ENCODE data around the gene FURIN.
"Not testable (repeated sequence)": the region's sequence is repeated elsewhere in the genome, so short reads cannot be mapped to it uniquely, and the experiment has no call there.

FURIN gene

DNA sequence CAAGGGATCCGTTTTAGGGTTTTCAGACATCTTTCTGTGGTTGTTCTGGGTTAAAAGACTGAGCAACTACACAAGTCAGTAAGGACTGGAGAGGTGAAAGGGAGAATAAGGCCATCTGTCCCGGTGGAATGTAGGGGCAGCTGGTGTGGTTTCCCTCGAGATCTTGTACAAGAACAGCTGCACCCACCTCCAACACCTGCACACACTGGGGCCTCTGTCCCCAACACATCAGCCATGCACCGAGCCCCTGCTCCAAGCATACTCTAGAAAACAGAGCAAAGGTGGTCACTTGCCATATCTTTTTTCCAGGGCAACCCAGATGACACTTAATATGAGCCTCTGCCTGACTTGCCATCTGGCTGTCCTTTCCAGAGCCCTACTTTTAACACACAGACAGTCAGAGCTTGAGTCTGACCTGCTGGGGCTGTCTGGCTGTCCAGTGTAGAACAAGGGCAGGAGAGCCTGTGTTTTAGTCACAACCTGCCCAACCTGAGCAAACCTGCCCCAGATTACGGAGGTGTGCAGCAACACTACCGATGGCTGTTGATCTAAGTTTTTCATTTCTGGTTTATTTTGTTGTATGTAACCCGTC lies 46.9 kb downstream of the FURIN start:
- no peak for DNase-seq (ENCODE audit: low spot score)

DNA sequence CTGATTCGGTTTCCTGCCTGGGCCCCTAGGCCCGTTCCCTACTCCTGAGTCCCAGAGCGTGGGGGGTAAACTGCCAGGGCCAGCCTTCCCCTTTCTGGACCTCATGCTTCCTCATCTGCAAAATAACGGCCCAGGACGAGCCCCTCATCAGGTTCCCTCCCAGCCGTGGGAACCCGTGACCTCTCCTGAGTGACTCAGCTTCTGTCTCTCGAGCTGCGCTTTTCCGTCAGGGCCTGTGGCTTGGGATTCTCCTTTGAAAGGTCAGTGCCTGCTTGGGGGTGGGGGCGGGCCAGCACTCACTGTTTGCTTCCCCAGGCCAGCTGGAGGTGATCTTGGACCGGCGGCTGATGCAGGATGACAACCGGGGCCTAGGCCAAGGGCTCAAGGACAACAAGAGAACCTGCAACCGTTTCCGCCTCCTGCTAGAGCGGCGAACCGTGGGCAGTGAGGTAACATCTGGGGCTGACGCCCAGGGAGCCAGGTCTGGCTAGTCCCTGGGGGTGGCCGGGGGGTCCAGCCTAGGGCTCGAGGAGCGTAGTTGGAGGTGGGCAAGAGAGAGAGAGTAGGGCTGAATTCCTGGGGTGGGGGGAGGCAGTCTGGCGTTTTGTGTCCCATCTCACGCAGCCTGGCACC lies 47.5 kb downstream of the FURIN start:
- DNase-seq (ENCODE audit: low spot score): no peak

DNA sequence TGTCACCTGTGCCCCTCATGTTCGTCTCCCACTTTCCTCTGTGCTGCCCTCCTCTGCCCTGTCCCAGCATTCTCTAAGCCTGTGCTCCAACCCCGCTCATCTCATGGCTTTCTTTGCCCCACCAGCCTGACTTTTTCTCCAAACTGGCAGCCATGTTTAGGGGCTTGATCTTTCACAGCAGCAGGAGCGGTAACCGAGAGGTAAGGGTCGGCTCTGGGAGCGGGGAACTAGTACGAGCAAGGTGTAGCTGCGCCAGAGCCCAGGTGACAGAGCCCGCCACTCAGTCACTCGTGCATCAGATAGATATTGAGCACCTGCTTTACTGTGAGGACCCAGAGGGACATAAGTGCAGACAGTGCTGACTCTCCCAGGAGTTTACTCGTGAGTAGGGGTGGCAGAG lies 48.1 kb downstream of the FURIN start:
- DNase-seq (ENCODE audit: low spot score): no peak

DNA sequence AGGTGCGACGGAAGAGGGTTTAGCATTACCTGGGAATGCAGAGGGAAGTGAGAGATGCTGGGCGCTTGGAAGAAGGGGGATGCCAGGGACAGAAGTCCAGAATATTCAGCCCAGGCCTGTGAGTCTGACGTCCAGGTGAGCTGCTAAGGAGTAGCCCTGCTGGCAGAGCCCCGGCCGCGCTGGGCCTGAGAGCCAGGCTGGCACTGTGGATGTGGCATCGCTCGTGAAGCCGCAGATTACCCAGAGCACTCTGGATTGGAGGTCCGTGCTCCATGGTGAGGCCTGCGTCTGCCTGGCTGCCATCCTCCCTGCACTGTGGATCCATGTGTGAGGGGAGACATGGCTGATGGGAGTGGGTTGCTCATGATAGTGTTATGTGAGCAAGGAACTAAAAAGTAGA lies 49.2 kb downstream of the FURIN start:
- no peak for DNase-seq (ENCODE audit: low spot score)

DNA sequence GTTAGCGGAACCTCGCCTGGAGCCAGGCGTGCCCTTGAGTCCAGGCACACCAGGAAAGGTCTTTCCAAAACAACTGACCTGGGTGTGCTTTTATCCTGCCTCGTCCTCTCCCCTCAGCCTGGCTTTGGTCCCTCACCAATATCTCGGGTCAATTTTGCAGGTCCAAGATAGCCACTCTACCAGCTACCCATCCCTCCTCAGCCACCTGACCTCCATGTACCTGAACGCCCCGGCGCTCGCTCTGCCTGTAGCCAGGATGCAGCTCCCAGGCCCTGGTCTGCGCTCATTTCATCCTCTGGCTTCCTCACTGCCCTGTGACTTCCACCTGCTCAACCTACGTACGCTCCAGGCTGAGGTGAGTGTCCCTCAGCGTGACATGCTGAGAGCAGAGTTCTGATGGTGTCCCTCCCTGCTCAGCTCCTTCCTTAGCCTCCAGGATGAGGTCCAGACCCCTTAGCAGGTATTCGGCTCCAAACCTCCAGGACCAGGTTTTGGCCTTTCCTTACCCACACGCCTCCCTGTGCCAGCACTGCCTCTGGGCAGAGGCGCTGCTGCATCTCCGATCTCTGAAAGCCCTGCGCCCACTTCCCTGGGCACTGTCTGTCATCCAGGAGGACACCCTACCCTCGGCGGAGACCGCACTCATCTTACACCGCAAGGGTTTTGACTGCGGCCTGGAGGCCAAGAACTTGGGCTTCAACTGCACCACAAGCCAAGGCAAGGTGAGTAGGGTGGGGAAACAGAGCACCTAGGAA lies 49.8 kb downstream of the FURIN start:
- no peak for DNase-seq (ENCODE audit: low spot score)

DNA sequence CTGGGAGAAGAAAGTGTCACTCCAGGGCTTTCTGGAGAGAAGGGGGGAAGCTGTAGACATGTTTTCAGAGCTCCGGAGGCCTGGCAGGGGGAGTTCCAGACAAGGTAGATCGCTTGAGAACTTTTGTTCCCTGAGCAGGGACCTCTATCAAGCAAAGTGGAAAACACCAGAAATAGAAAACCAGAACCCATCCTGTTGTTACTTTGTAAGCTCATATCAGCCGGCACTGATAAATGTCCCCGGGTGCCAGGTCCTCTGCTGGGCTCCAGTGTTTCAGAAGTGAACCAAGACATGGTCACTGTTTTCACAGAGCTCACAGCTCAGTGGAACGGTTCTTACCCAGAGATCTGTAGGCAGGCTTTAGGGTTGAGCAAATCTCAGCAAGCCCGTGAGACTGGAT lies 50.4 kb downstream of the FURIN start:
- DNase-seq (ENCODE audit: low spot score): no peak

DNA sequence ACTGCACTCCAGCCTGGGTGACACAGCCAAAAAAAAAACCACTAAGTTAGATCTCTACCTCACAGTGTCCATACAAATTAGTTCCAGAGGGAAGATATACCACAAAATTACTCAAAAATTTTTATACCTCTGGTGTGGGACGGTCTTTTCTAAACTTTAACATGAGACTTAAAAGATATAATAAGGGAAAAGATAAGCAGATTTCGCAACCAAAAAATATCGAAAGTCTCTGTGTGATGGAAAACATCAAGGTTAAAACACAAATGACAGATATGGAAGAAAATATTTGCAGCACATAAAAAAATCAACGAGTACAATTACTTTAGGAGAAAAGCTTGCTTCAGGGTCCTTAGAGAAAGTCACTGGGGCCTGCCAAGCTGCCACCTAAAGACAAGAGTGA lies 53.5 kb downstream of the FURIN start:
- DNase-seq (ENCODE audit: low spot score): no peak

DNA sequence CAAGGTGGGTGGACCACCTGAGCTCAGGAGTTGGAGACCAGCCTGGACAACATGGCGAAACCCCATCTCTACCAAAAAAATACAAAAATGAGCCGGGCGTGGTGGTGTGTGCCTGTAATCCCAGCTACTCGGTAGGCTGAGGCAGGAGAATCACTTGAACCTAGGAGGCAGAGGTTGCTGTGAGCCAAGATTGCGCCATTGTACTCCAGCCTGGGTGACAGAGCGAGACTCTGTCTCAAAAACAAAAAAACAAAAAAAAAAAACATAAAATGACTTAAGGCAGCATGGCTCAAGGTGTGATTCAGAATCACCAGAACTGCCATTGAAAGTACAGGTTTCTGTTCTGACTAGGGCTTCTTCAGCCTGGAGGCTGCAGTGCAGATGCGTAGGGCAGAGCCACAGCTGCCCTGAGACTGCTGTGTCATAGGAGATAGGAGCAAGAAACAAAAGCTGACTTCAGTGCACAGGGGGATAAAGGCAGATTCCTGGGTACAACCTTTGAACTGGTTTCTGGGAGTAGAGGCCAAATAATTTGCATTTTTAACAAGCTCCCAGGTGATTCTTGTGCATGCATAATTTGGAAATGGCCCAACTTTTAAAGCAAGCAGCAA lies 54.4 kb downstream of the FURIN start:
- DNase-seq (ENCODE audit: low spot score): not testable (repeated sequence)

DNA sequence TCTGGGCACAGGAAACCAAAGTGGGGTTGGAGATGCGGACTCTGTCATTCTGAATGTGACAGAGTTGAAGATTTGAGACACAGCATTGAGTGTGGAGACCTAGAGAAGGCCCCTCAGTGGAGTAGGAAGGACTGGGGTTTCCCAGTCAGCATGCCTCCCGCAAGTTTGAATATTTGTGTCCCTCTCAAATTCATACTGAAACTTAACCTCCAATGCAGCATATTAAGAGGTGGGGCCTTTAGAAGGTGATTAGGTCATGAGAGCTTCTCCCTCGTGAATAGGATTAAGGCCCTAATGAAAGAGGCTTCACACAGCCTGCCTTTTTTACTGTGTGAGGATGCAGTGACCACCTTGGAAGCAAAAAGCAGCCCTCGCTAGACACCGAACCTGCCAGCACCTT lies 56.0 kb downstream of the FURIN start:
- no peak for DNase-seq (ENCODE audit: low spot score)

DNA sequence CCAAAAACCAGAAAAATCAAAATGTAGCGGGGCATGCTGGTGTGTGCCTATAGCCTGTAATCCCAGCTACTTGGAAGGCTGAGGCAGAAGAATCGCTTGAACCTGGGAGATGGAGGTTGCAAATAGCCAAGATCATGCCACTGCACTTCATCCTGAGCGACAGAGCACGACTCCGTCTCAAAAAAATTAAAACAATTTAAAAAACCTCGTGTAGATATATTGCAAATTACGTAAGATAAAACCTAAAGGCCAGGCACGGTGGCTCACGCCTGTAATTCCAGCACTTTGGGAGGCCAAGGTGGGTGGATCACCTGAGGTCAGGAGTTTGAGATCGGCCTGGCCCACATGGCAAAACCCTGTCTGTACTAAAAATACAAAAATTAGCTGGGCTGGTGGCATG lies 58.4 kb downstream of the FURIN start:
- not testable (repeated sequence) for DNase-seq (ENCODE audit: low spot score)

DNA sequence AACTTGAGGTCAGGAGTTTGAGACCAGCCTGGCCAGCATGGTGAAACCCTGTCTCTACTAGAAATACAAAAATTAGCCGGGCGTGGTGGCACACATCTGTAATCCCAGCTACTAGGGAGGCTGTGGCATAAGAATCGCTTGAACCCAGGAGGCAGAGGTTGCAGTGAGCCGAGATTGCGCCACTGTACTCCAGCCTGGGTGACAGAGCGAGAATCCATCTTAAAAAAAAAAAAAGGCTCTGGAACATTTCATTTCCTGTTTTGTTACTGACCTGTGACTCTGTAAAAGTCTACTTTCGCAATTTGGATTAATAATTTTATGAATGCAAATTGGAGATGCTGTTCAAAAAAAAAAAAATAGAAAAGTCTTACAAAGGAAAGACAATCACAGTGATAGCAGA lies 59.7 kb downstream of the FURIN start:
- not testable (repeated sequence) for DNase-seq (ENCODE audit: low spot score)

DNA sequence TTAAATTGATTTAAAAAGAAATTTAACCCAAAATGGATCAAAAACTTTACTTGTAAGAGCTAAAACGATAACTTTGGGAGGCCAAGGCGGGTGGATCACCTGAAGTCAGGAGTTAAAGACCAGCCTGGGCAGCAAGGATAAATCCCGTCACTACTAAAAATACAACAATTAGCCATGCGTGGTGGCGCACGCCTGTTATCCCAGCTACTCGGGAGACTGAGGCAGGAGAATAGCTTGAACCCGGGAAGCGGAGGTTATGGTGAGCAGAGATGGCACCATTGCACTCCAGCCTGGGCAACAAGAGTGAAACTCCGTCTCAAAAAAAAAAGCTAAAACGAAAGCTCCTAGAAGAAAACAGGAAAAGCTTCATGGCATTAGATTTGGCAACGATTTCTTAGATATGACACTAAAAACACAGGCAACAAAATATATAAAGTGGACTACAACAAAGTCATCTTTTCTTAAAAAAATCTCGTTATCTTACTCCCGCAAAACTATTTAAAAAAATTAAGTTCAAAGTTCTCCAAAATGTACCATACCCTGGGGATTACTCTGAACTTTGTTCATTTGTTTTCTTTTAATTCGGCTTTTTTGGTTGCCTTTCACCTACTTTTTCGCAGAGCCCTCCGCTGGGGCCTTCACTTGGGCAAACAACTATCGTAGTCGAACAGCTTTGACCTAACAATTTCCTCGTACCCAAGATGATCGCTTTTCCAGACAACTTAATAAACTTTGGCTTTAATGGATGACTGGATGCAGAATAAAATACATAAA lies 61.0 kb downstream of the FURIN start:
- no peak for DNase-seq (ENCODE audit: low spot score)

DNA sequence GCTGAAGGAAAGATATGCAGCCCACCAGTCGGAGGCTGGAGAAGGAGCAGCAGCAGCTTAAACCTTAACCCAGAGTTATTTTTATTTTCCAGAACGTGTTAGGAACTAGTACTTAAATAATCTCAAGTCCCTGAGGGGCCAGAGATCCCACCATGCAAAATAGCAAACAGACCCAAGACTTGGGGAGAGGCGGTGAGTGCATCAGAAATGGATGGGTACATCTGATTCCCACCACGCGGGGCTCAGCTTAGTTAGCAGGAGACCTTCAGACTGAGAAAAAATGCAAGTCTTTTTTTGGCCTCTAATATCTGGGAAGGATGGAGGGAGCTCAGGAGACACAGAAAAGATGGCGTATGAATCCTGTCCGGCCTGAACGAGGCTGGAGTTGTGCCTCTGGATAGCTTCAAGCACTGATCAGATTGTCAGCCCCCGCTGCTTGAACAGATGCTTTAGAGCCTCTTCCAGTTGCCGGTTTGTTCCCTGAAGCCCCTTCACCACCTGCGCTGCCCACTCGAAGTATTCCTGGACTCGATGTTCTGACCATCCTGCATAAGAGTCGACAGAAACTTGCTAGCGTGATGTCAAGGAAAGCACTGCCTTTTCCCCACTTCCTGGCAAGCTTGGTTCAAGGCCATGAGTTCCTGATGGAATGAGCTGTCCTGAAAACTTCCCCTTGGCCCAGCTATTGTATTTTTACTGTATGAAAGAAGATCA lies 62.6 kb downstream of the FURIN start:
- DNase-seq (ENCODE audit: low spot score): no peak

DNA sequence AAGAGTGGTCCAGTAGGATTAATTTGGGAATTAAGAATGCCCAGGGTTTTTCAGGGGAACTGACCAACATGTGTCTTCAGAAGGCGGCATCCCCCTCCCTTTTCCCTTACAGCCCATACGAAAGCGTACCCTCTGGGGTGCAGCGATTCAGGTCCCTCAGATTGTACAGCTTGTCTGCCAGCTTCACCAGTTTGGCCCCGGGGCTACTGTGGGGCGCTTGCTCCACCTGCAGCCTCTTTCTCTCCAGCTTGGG lies 63.1 kb downstream of the FURIN start:
- no peak for DNase-seq (ENCODE audit: low spot score)

DNA sequence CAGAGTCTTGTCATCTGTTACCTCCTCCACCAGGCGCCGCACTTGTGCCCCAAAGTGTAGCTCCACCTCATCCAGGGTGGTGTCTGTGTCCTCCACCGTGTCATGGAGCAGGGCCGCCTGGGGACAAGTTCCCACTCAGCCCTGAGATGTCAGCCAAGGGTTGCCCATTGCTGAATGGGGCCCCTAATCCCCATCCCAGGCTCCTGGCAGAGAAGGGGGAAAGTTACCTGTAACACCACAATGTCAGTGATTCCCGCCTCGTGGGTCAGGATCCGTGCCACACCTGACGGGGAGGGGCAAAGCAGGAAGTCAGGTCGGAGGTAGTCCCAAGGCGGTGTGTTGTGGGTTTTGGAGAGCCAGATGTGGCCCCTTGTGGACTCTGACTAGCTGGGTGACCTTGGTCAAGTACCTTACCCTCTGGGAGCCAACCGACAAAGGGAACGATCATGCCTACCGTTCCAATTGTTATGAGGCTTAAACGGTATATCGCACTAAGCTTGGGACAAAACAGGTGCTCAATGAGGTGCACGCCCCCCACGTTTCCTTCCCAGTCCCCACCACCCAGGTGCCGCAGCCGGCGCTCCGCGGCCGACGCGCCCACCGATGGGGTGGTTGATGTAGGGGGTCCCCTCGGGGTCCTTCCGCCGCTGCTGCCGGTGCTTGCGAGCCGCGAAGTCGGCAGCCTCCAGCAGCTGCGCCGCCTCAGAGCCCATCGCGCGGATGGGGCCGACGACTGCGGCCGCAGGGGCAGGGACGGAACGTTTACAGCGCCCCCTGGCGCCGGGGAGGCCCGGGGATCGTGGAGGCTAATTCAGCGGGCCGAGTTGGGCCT lies 63.7 kb downstream of the FURIN start, which contains the start of gene HDDC3:
Gene HDDC3, minus strand, starts transcription at position 722 of the 832 bp plus-strand sequence. Its CDS starts 9 bp downstream, at position 713.
- peak; percentile 95 for DNase-seq (ENCODE audit: low spot score)

DNA sequence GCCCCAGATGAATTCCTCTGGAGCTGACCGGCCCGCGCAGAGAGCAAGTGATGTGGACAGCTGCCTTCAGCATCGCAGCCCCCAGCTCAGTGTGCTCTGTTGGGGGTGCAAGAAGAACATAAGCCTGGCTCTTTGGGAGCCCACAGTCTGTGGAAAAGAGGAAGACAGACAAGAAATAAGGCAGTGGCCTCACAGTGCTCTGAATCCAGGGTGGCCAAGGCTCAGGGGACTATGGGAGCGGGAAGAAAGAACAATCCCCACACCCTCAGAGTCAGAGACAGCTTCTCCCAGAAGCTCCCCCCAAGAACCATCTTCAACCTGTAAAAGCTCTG lies 64.2 kb downstream of the FURIN start:
- no peak for DNase-seq (ENCODE audit: low spot score)
